Measurements from ENCODE around the gene PLCG2.

Gene PLCG2

DNA sequence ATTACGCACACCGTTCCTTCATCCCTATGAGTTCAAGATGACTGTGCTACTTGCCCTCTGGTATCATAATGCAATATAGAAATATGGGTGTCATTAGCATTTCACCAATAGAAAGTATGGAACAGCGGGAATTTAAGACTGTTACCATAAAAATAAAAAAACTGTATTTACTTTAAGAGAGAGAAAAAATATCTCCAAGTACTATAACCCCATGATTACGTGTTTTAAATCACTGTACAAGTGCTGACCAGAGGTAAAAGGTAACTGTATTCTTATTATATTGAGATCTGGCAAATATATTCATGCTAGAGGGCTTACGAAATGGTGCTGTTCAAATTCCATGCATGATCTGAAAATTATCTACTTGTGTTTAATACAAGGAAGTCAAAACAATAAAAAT, 226.9 kb downstream of the PLCG2 start:
- TF ChIP-seq EGR1 (IDR thresholded peaks at IDR 0.05) (no peak), RAD21 (IDR thresholded peaks at IDR 0.05; ENCODE audit: low read depth) (no peak), CEBPB (IDR thresholded peaks at IDR 0.05) (no peak), NFIC (IDR thresholded peaks at IDR 0.05) (no peak), CREB1 (IDR thresholded peaks at IDR 0.05; ENCODE audit: low read depth) (no peak), TAF1 (IDR thresholded peaks at IDR 0.05; ENCODE audit: low read depth) (no peak)
- TF ChIP-seq, protein P1, sequence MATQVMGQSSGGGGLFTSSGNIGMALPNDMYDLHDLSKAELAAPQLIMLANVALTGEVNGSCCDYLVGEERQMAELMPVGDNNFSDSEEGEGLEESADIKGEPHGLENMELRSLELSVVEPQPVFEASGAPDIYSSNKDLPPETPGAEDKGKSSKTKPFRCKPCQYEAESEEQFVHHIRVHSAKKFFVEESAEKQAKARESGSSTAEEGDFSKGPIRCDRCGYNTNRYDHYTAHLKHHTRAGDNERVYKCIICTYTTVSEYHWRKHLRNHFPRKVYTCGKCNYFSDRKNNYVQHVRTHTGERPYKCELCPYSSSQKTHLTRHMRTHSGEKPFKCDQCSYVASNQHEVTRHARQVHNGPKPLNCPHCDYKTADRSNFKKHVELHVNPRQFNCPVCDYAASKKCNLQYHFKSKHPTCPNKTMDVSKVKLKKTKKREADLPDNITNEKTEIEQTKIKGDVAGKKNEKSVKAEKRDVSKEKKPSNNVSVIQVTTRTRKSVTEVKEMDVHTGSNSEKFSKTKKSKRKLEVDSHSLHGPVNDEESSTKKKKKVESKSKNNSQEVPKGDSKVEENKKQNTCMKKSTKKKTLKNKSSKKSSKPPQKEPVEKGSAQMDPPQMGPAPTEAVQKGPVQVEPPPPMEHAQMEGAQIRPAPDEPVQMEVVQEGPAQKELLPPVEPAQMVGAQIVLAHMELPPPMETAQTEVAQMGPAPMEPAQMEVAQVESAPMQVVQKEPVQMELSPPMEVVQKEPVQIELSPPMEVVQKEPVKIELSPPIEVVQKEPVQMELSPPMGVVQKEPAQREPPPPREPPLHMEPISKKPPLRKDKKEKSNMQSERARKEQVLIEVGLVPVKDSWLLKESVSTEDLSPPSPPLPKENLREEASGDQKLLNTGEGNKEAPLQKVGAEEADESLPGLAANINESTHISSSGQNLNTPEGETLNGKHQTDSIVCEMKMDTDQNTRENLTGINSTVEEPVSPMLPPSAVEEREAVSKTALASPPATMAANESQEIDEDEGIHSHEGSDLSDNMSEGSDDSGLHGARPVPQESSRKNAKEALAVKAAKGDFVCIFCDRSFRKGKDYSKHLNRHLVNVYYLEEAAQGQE (IDR thresholded peaks at IDR 0.05; ENCODE audit: low read depth): no peak
- TF ChIP-seq, protein P2, sequence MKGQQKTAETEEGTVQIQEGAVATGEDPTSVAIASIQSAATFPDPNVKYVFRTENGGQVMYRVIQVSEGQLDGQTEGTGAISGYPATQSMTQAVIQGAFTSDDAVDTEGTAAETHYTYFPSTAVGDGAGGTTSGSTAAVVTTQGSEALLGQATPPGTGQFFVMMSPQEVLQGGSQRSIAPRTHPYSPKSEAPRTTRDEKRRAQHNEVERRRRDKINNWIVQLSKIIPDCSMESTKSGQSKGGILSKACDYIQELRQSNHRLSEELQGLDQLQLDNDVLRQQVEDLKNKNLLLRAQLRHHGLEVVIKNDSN (IDR thresholded peaks at IDR 0.05): no peak

DNA sequence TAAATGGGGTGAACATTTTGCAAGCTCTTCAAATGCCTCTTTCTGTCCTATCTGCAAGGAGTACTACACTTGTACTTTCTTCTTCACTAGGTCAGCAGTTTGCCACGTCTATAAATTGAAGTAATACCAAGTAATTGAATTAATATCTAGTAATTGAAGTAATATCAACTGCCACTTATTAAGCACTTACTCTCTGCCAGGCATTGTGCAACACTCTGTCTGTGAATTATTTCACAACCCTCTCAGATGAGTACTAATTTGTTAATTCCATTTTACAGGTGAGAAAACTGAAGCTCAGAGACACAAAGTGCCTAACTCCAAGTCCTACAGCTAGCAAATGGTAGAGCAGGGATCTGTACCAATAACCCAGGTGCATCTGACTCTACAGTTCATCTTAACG, 228.1 kb downstream of the PLCG2 start:
- TF ChIP-seq CEBPB (IDR thresholded peaks at IDR 0.05): no peak
- TF ChIP-seq, protein P1 (IDR thresholded peaks at IDR 0.05; ENCODE audit: low read depth): no peak

DNA sequence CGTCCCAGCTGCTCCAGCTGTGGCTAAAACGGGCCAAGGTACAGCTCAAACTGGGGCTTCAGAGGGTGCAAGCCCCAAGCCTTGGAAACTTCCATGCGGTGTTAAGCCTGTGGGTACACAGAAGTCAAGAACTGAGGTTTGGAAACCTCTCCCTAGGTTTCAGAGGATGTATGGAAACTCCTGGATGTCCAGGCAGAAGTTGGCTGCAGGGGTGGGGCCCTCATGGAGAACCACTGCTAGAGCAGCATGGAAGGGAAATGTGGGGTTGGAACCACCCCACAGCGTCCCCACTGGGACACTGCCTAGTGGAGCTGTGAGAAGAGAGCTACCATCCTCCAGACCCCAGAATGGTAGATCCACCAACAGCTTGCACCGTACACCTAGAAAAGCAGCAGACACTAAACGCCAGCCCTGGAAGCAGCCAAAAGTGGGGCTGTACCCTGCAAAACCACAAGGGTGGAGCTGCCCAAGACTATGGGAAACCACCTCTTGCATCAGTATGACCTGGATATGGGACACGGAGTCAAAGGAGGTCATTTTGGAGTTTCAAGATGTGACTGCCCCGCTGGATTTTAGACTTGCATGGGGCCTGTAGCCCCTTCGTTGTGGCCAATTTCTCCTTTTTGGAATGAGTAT, 230.0 kb downstream of the PLCG2 start:
- TF ChIP-seq CREB1 (IDR thresholded peaks at IDR 0.05; ENCODE audit: low read depth) (no peak), EGR1 (IDR thresholded peaks at IDR 0.05) (no peak), EP300 (IDR thresholded peaks at IDR 0.05; ENCODE audit: borderline replicate concordance) (no peak), NFIC (IDR thresholded peaks at IDR 0.05) (no peak), TCF12 (IDR thresholded peaks at IDR 0.05; ENCODE audit: low read depth) (no peak), TAF1 (IDR thresholded peaks at IDR 0.05; ENCODE audit: low read depth) (no peak), YY1 (IDR thresholded peaks at IDR 0.05; ENCODE audit: low read depth) (no peak), TEAD4 (IDR thresholded peaks at IDR 0.05) (no peak), RAD21 (IDR thresholded peaks at IDR 0.05; ENCODE audit: low read depth) (no peak), CEBPB (IDR thresholded peaks at IDR 0.05) (no peak), ZBTB7A (IDR thresholded peaks at IDR 0.05; ENCODE audit: low read depth) (no peak), FOXM1 (IDR thresholded peaks at IDR 0.05; ENCODE audit: borderline replicate concordance, low read depth) (no peak)
- TF ChIP-seq, protein P1 (IDR thresholded peaks at IDR 0.05; ENCODE audit: low read depth): no peak
- TF ChIP-seq, protein P3, sequence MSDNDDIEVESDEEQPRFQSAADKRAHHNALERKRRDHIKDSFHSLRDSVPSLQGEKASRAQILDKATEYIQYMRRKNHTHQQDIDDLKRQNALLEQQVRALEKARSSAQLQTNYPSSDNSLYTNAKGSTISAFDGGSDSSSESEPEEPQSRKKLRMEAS (IDR thresholded peaks at IDR 0.05): no peak
- TF ChIP-seq, protein P2 (IDR thresholded peaks at IDR 0.05): no peak

DNA sequence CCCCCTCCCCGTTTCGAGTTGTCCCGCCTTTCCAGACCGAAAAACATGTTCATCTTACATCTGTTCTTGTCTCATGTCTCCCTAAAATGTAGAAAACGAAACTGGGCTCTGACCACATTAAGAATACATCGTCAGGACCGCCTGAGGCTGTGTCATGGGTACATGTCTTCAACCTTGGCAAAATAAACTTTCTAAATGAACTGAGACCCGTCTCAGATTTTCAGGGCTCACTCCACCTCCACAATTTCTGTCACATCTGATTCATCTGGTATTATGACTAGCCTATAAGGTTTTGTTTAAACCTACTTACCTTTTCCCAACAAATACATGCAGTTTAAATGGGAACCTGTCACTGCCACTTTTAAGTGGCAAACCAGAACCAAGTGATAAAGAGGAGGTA, 231.6 kb downstream of the PLCG2 start:
- TF ChIP-seq RAD21 (IDR thresholded peaks at IDR 0.05; ENCODE audit: low read depth) (no peak), ZBTB7A (IDR thresholded peaks at IDR 0.05; ENCODE audit: low read depth) (no peak), TCF12 (IDR thresholded peaks at IDR 0.05; ENCODE audit: low read depth) (no peak), CREB1 (IDR thresholded peaks at IDR 0.05; ENCODE audit: low read depth) (no peak), TAF1 (IDR thresholded peaks at IDR 0.05; ENCODE audit: low read depth) (no peak), YY1 (IDR thresholded peaks at IDR 0.05; ENCODE audit: low read depth) (no peak), EP300 (IDR thresholded peaks at IDR 0.05; ENCODE audit: borderline replicate concordance) (no peak), EGR1 (IDR thresholded peaks at IDR 0.05) (no peak)
- TF ChIP-seq, protein P3 (IDR thresholded peaks at IDR 0.05): no peak

DNA sequence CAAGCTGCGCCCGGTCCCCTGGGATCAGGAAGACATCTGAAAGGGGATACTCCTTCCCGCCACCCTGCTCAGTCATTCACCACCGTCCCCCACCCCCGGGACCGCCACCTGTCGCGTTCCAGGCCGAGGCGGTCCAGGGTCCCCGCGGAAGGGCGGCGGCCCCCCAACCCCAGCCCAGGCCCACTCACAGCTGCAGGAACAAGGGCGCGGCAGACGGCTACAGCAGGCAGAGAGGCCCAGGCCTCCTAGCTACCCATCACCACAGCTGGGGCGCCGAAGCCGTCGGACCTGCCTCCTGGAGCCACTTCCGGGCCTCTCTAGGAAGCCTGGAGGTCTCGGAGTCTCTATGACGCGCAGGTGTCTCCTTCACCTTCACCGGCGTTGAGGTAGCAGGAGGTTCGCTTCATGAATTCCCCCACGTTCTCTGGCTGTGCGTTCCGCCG, 232.1 kb downstream of the PLCG2 start, which contains the start of gene SDR42E1:
Gene SDR42E1, minus strand, starts transcription at position 272 of the 443 bp plus-strand sequence. CDS start 10,612 bp downstream, outside the sequence.
- TF ChIP-seq, protein P3 (IDR thresholded peaks at IDR 0.05): no peak
- TF ChIP-seq FOXM1 (IDR thresholded peaks at IDR 0.05; ENCODE audit: borderline replicate concordance, low read depth) (no peak), RAD21 (IDR thresholded peaks at IDR 0.05; ENCODE audit: low read depth) (no peak), TEAD4 (IDR thresholded peaks at IDR 0.05) (no peak), EP300 (IDR thresholded peaks at IDR 0.05; ENCODE audit: borderline replicate concordance) (no peak), CREB1 (IDR thresholded peaks at IDR 0.05; ENCODE audit: low read depth) (no peak), ZBTB7A (IDR thresholded peaks at IDR 0.05; ENCODE audit: low read depth) (no peak), CEBPB (IDR thresholded peaks at IDR 0.05) (no peak), TCF12 (IDR thresholded peaks at IDR 0.05; ENCODE audit: low read depth) (no peak)
- TF ChIP-seq, protein P1 (IDR thresholded peaks at IDR 0.05; ENCODE audit: low read depth): no peak
- TF ChIP-seq, protein P2 (IDR thresholded peaks at IDR 0.05): no peak
